GM18505 (cell line): ENCODE data around the gene CLDN22.

ENCODE experiments used
- ATAC-seq: cut with Tn5 transposase; IDR thresholded peaks from one replicate; pipeline ENCODE4 v1.9.1; 2021; ENCODE audit not compliant: unreplicated experiment
- POLR2A ChIP-seq: IDR thresholded peaks from 4 replicates; pipeline ENCODE4 v1.6.1; 2011; ENCODE audit warnings: borderline replicate concordance; ENCODE audit not compliant: insufficient read depth, insufficient read length; ENCODE audit errors: extremely low read depth

Gene CLDN22

GRCh38 chr4:183353557-183353956 is 33.5 kb upstream of the CLDN22 start:
- ATAC-seq = no peak
- no peak for TF ChIP-seq POLR2A

GRCh38 chr4:183352546-183352945 is 32.5 kb upstream of the CLDN22 start:
- no peak for TF ChIP-seq POLR2A

GRCh38 chr4:183350317-183351071 is 30.4 kb upstream of the CLDN22 start:
- TF ChIP-seq POLR2A = no peak
- no peak for ATAC-seq

More at GRCh38 chr4:183352546-183352945, 32.5 kb upstream of the CLDN22 start:
- ATAC-seq = no peak

- TF ChIP-seq POLR2A = no peak
- ATAC-seq = no peak
These were observed 29.6 kb upstream of the CLDN22 start for GRCh38 chr4:183349673-183350072.

- no peak for TF ChIP-seq POLR2A
- ATAC-seq = no peak
These were observed 28.9 kb upstream of the CLDN22 start for GRCh38 chr4:183348706-183349659.

GRCh38 chr4:183348136-183348535 is 28.1 kb upstream of the CLDN22 start:
- no peak for ATAC-seq
- TF ChIP-seq POLR2A = no peak

- TF ChIP-seq POLR2A = no peak
- ATAC-seq = no peak
These were observed 27.5 kb upstream of the CLDN22 start for GRCh38 chr4:183347566-183347965.

GRCh38 chr4:183347146-183347545 is 27.1 kb upstream of the CLDN22 start:
- TF ChIP-seq POLR2A = no peak
- ATAC-seq = no peak

GRCh38 chr4:183345261-183345660 is 25.2 kb upstream of the CLDN22 start:
- TF ChIP-seq POLR2A = no peak
- no peak for ATAC-seq

GRCh38 chr4:183344523-183345255 is 24.6 kb upstream of the CLDN22 start:
- no peak for TF ChIP-seq POLR2A
- ATAC-seq = no peak

- no peak for ATAC-seq
- no peak for TF ChIP-seq POLR2A
These were observed 23.7 kb upstream of the CLDN22 start for GRCh38 chr4:183343730-183344129.

GRCh38 chr4:183342541-183343533 is 22.8 kb upstream of the CLDN22 start:
- TF ChIP-seq POLR2A = no peak
- no peak for ATAC-seq
